Esophagus (tissue), 2 donors: ENCODE data around the gene ZNF346. TPM values are rescaled to one million over a fixed set of nuclear protein-coding genes. Genes with fewer than 3 reads are reported as not detected.
A peak's percentile ranks its signal among the peaks of the same experiment; 100 is the strongest.
"Not testable (repeated sequence)": the region's sequence is repeated elsewhere in the genome, so short reads cannot be mapped to it uniquely, and the experiment has no call there.

ENCODE experiments used
- H3K27ac ChIP-seq, 2 donors: one replicate each; pipeline ENCODE4 v1.5.1; 2013; ENCODE audit warnings: low read depth in 2 of 2, mild to moderate bottlenecking in 2 of 2, inconsistent platforms in 1 of 2, low read length in 1 of 2, moderate library complexity in 1 of 2
- H3K27me3 ChIP-seq, 2 donors: one replicate each; pipeline ENCODE4 v1.6.1; 2013; ENCODE audit warnings: low read length in 2 of 2, control low read depth in 1 of 2, mild to moderate bottlenecking in 1 of 2; ENCODE audit not compliant: insufficient read depth in 2 of 2, control insufficient read depth in 1 of 2
- H3K36me3 ChIP-seq, 2 donors: one replicate each; pipeline ENCODE4 v1.6.1; 2013; ENCODE audit warnings: low read length in 1 of 2; ENCODE audit not compliant: control insufficient read depth in 2 of 2, insufficient read depth in 2 of 2
- H3K4me1 ChIP-seq, 2 donors: one replicate each; pipeline ENCODE4 v1.6.1; 2013; ENCODE audit warnings: low read length in 1 of 2; ENCODE audit not compliant: control insufficient read depth in 2 of 2, insufficient read depth in 2 of 2
- H3K4me3 ChIP-seq, 2 donors: one replicate each; pipeline ENCODE4 v1.5.1; 2013; ENCODE audit warnings: low read length in 2 of 2, mild to moderate bottlenecking in 2 of 2, low read depth in 1 of 2, moderate library complexity in 1 of 2
- H3K9me3 ChIP-seq, 2 donors: one replicate each; pipeline ENCODE4 v1.6.1; 2013; ENCODE audit warnings: mild to moderate bottlenecking in 2 of 2, low read depth in 1 of 2, low read length in 1 of 2, moderate library complexity in 1 of 2; ENCODE audit not compliant: control insufficient read depth in 2 of 2, insufficient read depth in 1 of 2
- WGBS, 2 donors: extraction: QIAGEN DNeasy Blood & Tissue Kit; methylation state at CpG; one replicate each; pipeline ENCODE4 v1.1.7; 2013; 5-methylcytosine and 5-hydroxymethylcytosine counted together
- polyA plus RNA-seq, 2 donors: library from polyadenylated mRNA; stranded (reverse); fragments of 200-250 nt; gene quantifications; one replicate each; pipeline ENCODE4 v1.2.3, GENCODE V29; 2013
- donor health status: healthy with polysubstance abuse.
- donor health status: Bipolar disorder and iron deficiency.

Gene ZNF346
- polyA plus RNA-seq = 1 to 10 TPM; 6.1 to 7.8 TPM

DNA sequence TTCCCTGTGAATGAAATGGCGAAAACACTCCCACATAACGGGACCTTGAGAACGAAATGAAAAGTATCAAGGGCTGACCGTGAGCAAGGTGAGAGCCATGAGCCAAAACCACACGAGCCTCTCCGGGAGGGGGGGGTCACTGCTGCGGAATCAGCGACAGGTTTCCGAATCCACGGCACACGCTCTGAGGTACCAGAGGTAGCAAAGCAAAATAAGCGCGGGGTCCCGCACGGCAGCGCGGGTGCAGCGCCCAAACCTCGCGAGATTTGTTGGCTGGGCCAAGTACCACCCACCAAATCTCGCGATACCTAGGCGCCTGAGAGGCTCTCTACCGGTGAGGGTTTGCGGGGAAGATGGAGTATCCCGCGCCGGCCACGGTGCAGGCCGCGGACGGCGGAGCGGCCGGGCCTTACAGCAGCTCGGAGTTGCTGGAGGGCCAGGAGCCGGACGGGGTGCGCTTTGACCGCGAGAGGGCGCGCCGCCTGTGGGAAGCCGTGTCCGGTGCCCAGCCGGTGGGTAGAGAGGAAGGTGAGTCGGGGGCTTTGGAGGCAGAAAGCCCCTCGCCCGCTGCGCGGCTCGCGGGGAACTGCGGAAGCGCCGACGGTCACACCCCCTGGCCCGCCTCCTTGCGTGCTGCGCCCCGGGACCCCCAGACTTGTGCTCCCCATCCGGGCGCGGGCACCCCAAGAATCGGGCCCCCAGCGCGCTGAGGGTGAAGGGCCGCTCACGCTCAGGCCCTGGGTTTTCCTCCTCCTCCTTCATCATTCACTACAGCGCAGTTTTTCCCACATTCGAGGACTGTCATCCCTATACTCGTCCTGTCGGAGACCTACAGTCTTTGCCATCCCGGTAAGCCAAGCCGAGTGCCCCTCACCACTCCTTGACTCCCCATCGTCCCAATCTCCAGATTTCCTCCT is at the start of gene ZNF346:
ZNF346 (plus strand) TSS at position 311 of the 917 bp plus-strand sequence; CDS start at position 354, 43 bp downstream.
- Histone ChIP-seq H3K36me3 (no peaks in the 10 kb centered on the region), H3K27ac (peak within 1 kb of the TSS; percentile 65 to 80)
- 1% methylated on average over 68 to 77 of the region's 77 CpGs for WGBS, 2 donors

GRCh38 chr5:176979669-176980068 is 42.8 kb upstream of the ZNF346 start:
- no peaks in the 10 kb centered on the region for H3K27me3 ChIP-seq
- no peak overlapping the region for H3K4me3 ChIP-seq
- no peaks in the 10 kb centered on the region for H3K36me3 ChIP-seq
- WGBS, 2 donors = 66 to 79% methylated on average over 3 of the region's 3 CpGs
- no peak overlapping the region for H3K27ac ChIP-seq
- no peaks in the 10 kb centered on the region for H3K4me1 ChIP-seq
- no peaks in the 10 kb centered on the region for H3K9me3 ChIP-seq

More for the DNA sequence above, at the start of gene ZNF346:
- Histone ChIP-seq H3K9me3 (no peaks in the 10 kb centered on the region), H3K4me1 (peaks cover 2 to 3% of the 10 kb centered on the region in 2 donors), H3K27me3 (no peaks in the 10 kb centered on the region), H3K4me3 (peak within 1 kb of the TSS; percentile 74 to 98)

DNA sequence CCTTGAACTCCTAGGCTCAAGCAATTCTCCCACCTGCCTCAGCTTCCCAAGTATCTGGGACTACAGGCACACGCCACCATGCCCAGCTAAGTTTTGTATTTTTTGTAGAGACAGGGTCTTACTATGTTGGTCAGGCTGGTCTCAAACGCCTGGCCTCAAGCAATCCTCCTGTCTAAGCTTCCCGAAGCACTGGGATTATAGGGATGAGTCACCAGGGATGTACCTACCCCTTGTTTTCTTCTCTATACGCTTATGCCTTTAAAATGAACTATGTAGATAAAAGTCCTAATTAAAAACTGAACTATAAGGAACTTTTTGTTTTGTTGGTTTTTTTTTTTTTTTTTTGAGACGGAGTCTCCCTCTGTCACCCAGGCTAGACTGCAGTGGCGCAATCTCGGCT is 41.7 kb upstream of the ZNF346 start:
- Histone ChIP-seq H3K9me3 (no peaks in the 10 kb centered on the region), H3K4me3 (no peak overlapping the region), H3K36me3 (no peaks in the 10 kb centered on the region), H3K27me3 (no peaks in the 10 kb centered on the region), H3K4me1 (no peaks in the 10 kb centered on the region), H3K27ac (no peak overlapping the region)
- 74 to 80% methylated on average over 7 of the region's 7 CpGs for WGBS, 2 donors

GRCh38 chr5:176983112-176983511 is 39.4 kb upstream of the ZNF346 start:
- not testable (repeated sequence) for H3K4me1 ChIP-seq, H3K4me3 ChIP-seq, H3K27ac ChIP-seq, H3K9me3 ChIP-seq, H3K27me3 ChIP-seq, H3K36me3 ChIP-seq
- WGBS, 2 donors = 53 to 62% methylated on average over 13 of the region's 13 CpGs

DNA sequence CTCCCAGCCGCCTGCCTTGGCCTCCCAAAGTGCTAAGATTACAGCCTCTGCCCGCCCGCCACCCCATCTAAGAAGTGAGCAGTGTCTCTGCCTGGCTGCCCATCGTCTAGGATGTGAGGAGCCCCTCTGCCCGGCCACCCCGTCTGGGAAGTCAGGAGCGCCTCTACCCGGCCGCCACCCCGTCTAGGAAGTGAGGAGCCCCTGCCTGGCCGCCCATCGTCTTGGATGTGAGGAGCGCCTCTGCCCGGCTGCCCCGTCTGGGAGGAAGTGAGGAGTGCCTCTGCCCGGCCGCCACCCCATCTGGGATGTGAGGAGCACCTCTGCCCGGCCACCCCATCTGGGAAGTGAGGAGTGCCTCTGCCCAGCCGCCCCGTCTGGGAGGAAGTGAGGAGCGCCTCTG is 38.9 kb upstream of the ZNF346 start:
- not testable (repeated sequence) for H3K27ac ChIP-seq, H3K4me3 ChIP-seq, H3K36me3 ChIP-seq, H3K9me3 ChIP-seq, H3K4me1 ChIP-seq, H3K27me3 ChIP-seq
- WGBS, 2 donors = 94 to 98% methylated on average over 21 of the region's 21 CpGs

DNA sequence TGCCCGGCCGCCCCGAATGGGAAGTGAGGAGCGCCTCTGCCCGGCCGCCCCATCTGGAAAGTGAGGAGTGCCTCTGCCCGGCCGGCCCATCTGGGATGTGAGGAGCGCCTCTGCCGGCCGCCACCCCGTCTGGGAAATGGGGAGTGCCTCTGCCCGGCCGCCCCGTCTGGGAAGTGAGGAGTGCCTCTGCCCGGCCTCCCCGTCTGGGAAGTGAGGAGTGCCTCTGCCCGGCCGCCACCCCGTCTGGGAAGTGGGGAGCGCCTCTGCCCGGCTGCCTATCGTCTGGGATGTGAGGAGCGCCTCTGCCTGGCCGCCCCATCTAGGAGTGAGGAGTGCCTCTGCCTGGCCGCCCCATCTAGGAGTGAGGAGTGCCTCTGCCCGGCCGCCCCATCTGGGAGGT is 38.3 kb upstream of the ZNF346 start:
- not testable (repeated sequence) for H3K36me3 ChIP-seq, H3K9me3 ChIP-seq, H3K4me1 ChIP-seq, H3K4me3 ChIP-seq, H3K27me3 ChIP-seq, H3K27ac ChIP-seq
- WGBS, 2 donors = 98 to 99% methylated on average over 26 to 28 of the region's 28 CpGs

- Histone ChIP-seq H3K4me1 (no peaks in the 10 kb centered on the region), H3K27ac (no peak overlapping the region)
- 79 to 89% methylated on average over 2 of the region's 2 CpGs for WGBS, 2 donors
Observed at GRCh38 chr5:176985516-176985915, 37.0 kb upstream of the ZNF346 start.

DNA sequence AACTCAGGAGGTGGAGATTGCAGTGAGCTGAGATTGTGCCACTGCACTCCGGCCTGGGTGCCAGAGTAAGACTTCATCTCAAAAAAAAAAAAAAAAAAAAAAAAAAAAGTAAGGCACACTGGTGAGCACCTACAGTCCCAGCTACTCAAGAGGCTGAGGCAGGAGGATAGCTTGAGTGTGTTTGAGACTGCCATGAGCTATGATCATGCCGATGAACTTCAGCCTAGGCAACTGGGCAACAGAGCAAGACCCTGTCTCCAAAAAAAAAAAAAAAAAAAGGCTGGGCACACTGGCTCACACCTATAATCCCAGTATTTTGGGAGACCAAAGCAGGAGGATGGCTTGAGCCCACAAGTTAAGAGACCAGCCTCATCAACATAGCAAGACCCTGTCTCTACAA is 36.2 kb upstream of the ZNF346 start:
- H3K36me3 ChIP-seq = no peaks in the 10 kb centered on the region
- no peaks in the 10 kb centered on the region for H3K4me1 ChIP-seq
- no peak overlapping the region for H3K4me3 ChIP-seq
- 95 to 97% methylated on average over 2 of the region's 2 CpGs for WGBS, 2 donors
- no peak overlapping the region for H3K27ac ChIP-seq
- H3K27me3 ChIP-seq = no peaks in the 10 kb centered on the region
- H3K9me3 ChIP-seq = no peaks in the 10 kb centered on the region

More at GRCh38 chr5:176985516-176985915, 37.0 kb upstream of the ZNF346 start:
- Histone ChIP-seq H3K9me3 (no peaks in the 10 kb centered on the region), H3K36me3 (no peaks in the 10 kb centered on the region), H3K4me3 (no peak overlapping the region), H3K27me3 (no peaks in the 10 kb centered on the region)

- Histone ChIP-seq H3K27ac (no peak overlapping the region), H3K4me3 (no peak overlapping the region), H3K9me3 (no peaks in the 10 kb centered on the region), H3K27me3 (no peaks in the 10 kb centered on the region), H3K4me1 (no peaks in the 10 kb centered on the region), H3K36me3 (no peaks in the 10 kb centered on the region)
- 91 to 93% methylated on average over 3 of the region's 3 CpGs for WGBS, 2 donors
Observed at GRCh38 chr5:176987583-176987982, 34.9 kb upstream of the ZNF346 start.

DNA sequence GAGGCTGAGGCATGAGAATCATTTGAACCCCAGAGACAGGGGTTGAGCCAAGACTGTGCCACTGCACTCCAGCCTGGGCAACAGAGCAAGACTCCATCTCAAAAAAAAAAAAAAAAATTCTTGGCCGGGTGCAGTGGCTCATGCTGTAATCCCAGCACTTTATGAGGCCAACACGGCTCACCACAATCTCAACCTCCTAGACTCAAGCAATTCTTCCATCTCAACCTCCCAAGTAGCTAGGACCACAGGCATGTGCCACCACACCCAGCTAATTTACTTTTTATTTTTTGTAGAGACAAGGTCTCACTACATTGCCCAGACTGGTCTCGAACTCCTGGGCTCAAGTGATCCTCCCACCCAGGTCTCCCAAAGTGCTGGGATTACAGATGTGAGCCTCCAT is 29.4 kb upstream of the ZNF346 start:
- H3K27ac ChIP-seq, H3K4me3 ChIP-seq, H3K4me1 ChIP-seq, H3K9me3 ChIP-seq, H3K27me3 ChIP-seq, H3K36me3 ChIP-seq: not testable (repeated sequence)
- WGBS, 2 donors = 83 to 86% methylated on average over 3 of the region's 3 CpGs
